Endothelial cell of umbilical vein (primary cell): ENCODE data around the gene STK16. TPM values are rescaled to one million over a fixed set of nuclear protein-coding genes. Genes with fewer than 3 reads are reported as not detected.

Source experiments
- BruUV-seq: library from RNA; stranded (reverse); fragments of 400-500 nt; replicated peaks from 2 replicates; lab custom pipeline; 2021; lab: Mats Ljungman, UMichigan
- CTCF ChIA-PET: fragments of 300-600, 350-600 bp; sonication (Branson Sonifier 250); formaldehyde crosslinking; loops from one replicate; lab custom pipeline; 2021; ENCODE audit warnings: antibody characterized with exemption, inconsistent platforms; lab: Charles Lee
- POLR2A ChIA-PET: fragments of 300-600, 350-600 bp; sonication (Branson Sonifier 250); formaldehyde crosslinking; loops from one replicate; lab custom pipeline; 2021; ENCODE audit warnings: antibody characterized with exemption, inconsistent platforms; lab: Charles Lee
- DNase-seq: peaks from one replicate; pipeline ENCODE4 v3.0.0-alpha.2; 2011; ENCODE audit warnings: low read depth, low spot score
- FAIRE-seq: peaks from 2 replicates; lab custom pipeline; 2011; peaks lifted over from hg19 to GRCh38; lab: Jason Lieb, UNC
- H2AFZ ChIP-seq: 2 replicates; pipeline ENCODE4 v1.6.0; 2012; ENCODE audit warnings: low read depth, low read length, control low read depth, inconsistent platforms
- H3K27ac ChIP-seq: 2 replicates; pipeline ENCODE4 v1.5.1; 2011; ENCODE audit warnings: low read depth, mild to moderate bottlenecking, control low read depth, low read length, moderate library complexity; ENCODE audit not compliant: insufficient read depth
- H3K27me3 ChIP-seq, 2 experiments: 2 replicates each; pipeline versions ENCODE4 v1.6.0 to v1.6.1; 2011; ENCODE audit warnings: low read length in 2 of 2, mixed read lengths in 1 of 2; ENCODE audit not compliant: control insufficient read depth in 2 of 2, insufficient read depth in 2 of 2
- H3K36me3 ChIP-seq, 2 experiments: 2 replicates in 1 of 2; 3 replicates in 1 of 2; pipeline ENCODE4 v1.5.1; 2011; ENCODE audit warnings: low read length in 2 of 2, mild to moderate bottlenecking in 1 of 2, moderate library complexity in 1 of 2; ENCODE audit not compliant: control insufficient read depth in 2 of 2, insufficient read depth in 2 of 2; ENCODE audit errors: extremely low read depth in 1 of 2
- H3K4me1 ChIP-seq: 3 replicates; pipeline ENCODE4 v1.5.1; 2011; ENCODE audit warnings: mild to moderate bottlenecking, low read length; ENCODE audit not compliant: control insufficient read depth, insufficient read depth; ENCODE audit errors: extremely low read depth
- H3K4me2 ChIP-seq: 2 replicates; pipeline ENCODE4 v1.6.1; 2011; ENCODE audit warnings: low read length, control low read depth, mixed read lengths; ENCODE audit not compliant: insufficient read depth
- H3K4me3 ChIP-seq, 3 experiments: fragments of 200-600 bp in 1 of 3; sonication (generic), shearing (Covaris generic) in 1 of 3; replicated peaks in 1 of 3; 2 replicates each; pipeline ENCODE4 v1.5.1; 2011 to 2016; ENCODE audit warnings: control low read depth in 3 of 3, low read length in 3 of 3, mild to moderate bottlenecking in 2 of 3, inconsistent platforms in 1 of 3, low read depth in 1 of 3, moderate library complexity in 1 of 3; ENCODE audit not compliant: insufficient read depth in 1 of 3
- H3K79me2 ChIP-seq: 2 replicates; pipeline ENCODE4 v1.6.0; 2012; ENCODE audit warnings: low read length, inconsistent platforms; ENCODE audit not compliant: control insufficient read depth, insufficient read depth
- H3K9ac ChIP-seq: replicated peaks from 2 replicates; pipeline ENCODE3; 2011; ENCODE audit warnings: low read length, control low read depth; ENCODE audit not compliant: insufficient read depth; ENCODE audit errors: extremely low read depth
- H3K9me1 ChIP-seq: replicated peaks from 3 replicates; pipeline ENCODE4 v1.6.0; 2011; ENCODE audit warnings: mild to moderate bottlenecking, low read length; ENCODE audit not compliant: control insufficient read depth, insufficient read depth; ENCODE audit errors: extremely low read depth
- H3K9me3 ChIP-seq: replicated peaks from 2 replicates; pipeline ENCODE4 v1.5.1; 2012; ENCODE audit warnings: low read length, inconsistent platforms; ENCODE audit not compliant: control insufficient read depth, insufficient read depth
- H4K20me1 ChIP-seq: replicated peaks from 2 replicates; pipeline ENCODE3; 2011; ENCODE audit warnings: mild to moderate bottlenecking, low read length; ENCODE audit not compliant: control insufficient read depth, insufficient read depth; ENCODE audit errors: extremely low read depth
- CTCF ChIP-seq, 2 donors: IDR thresholded peaks; 1 replicate in 1 of 2; 2 replicates in 1 of 2; pipeline ENCODE4 v1.5.1; 2011; ENCODE audit warnings: low read length in 2 of 2, mild to moderate bottlenecking in 2 of 2, moderate library complexity in 2 of 2, control low read depth in 1 of 2, inconsistent platforms in 1 of 2, low read depth in 1 of 2; ENCODE audit not compliant: insufficient read depth in 1 of 2; ENCODE audit errors: extremely low read depth in 1 of 2
- EZH2 ChIP-seq: IDR thresholded peaks from 2 replicates; pipeline ENCODE4 v1.6.1; 2012; ENCODE audit warnings: borderline replicate concordance, low read depth, mild to moderate bottlenecking, moderate library complexity, low read length, inconsistent platforms; ENCODE audit not compliant: severe bottlenecking
- FOS ChIP-seq: IDR thresholded peaks from 2 replicates; pipeline ENCODE4 v1.6.1; 2011; ENCODE audit warnings: mild to moderate bottlenecking, low read length, moderate library complexity, borderline replicate concordance; ENCODE audit not compliant: insufficient read depth
- GATA2 ChIP-seq: IDR thresholded peaks from 2 replicates; pipeline ENCODE4 v1.7.0; 2011; ENCODE audit warnings: low read depth, mild to moderate bottlenecking, moderate library complexity, mixed read lengths, low read length; ENCODE audit not compliant: insufficient read length, insufficient read depth
- JUN ChIP-seq: IDR thresholded peaks from 2 replicates; pipeline ENCODE4 v1.6.1; 2011; ENCODE audit warnings: borderline replicate concordance, low read depth; ENCODE audit not compliant: insufficient read length, insufficient read depth
- MAX ChIP-seq: IDR thresholded peaks from 2 replicates; pipeline ENCODE4 v1.6.1; 2011; ENCODE audit not compliant: insufficient read depth, insufficient read length
- MYC ChIP-seq: IDR thresholded peaks from one replicate; pipeline ENCODE4 v1.6.1; 2011; ENCODE audit warnings: mild to moderate bottlenecking, low read depth, low read length
- POLR2A ChIP-seq: IDR thresholded peaks from 2 replicates; pipeline ENCODE4 v1.6.1; 2012; ENCODE audit warnings: low read depth, mild to moderate bottlenecking, control low read depth, low read length
- POLR2AphosphoS5 ChIP-seq: IDR thresholded peaks from 2 replicates; pipeline ENCODE4 v1.6.1; 2012; ENCODE audit warnings: low read depth, mild to moderate bottlenecking, control low read depth, low read length, moderate library complexity; ENCODE audit not compliant: insufficient read depth
- dilution Hi-C: fragments of 300-500 bp; cut with MboI; formaldehyde crosslinking; loops from one replicate; pipeline ENCODE4 v1.15.0; 2019; ENCODE audit warnings: low sequenced_read_pairs; ENCODE audit not compliant: extremely low pct_ligation_motif_present
- intact Hi-C: fragments of 100-400 bp; cut with micrococcal nuclease; formaldehyde crosslinking; loops from one replicate; pipeline ENCODE4 v1.10.0; 2022
- polyA plus RNA-seq, 4 experiments: library from polyadenylated mRNA; depleted of rRNA in 3 of 4; stranded (reverse) in 3 of 4; unstranded in 1 of 4; fragments of >200 nt; gene quantifications; 2 replicates each; pipeline versions ENCODE4 v1.2.1 to v1.2.3, GENCODE V29; 2011 to 2012; ENCODE audit warnings: missing spikeins in 1 of 4
- total RNA-seq: library from RNA; stranded (reverse); gene quantifications from 2 replicates; pipeline ENCODE4 v1.2.3, GENCODE V29; 2021

The STK16 gene
- total and polyA plus RNA-seq, 2 donors (not counting 3 experiments of a cell fraction or from before 2014, with no cell fraction given) = 18.8 to 63.2 TPM

DNA sequence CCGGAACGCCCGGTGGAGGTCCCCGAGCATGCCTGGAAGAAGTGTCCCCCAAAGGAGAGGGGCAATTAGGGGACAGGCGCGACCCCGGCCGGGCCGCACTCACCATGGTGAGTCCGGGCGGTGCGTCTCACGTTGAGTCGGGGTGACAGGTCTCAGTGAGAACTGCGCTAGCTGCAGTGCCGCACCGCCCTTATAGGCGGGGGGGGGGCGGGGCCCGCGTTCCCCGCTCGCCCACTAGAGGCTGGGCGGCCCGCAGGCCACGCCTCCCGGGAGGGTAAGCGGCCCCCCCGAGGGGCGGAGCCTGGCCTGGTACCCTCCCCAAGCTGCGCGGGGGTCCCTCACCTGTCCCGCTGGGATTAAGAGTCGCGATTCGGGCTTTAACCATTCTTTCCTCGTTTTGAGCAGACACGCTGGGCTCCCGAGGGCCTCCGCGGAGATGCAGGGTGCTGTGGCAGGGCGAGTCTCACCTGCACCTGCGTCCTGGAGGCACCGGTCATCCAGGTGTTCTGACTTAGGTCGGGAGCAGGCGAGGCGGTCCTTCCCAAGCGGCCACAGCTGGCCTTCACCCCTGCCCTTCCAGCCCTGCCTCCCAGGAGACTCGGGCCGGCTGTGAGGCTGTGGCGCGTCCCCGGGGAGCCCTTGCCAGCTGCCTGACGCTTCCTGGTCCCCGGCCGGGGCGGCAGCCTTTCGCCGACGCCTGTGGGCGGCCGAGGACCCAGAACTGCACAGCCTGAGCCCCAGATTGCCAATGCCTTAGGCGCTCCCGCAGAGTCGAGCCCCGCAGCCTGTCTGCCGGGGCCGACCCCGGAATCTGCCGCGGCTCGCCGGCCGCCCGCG lies 8.7 kb downstream of the STK16 start, which contains the start of gene TUBA4A:
Gene TUBA4A, minus strand, starts transcription at position 166 of the 837 bp plus-strand sequence. Its CDS starts 60 bp downstream, at position 106.
- peak; percentile 70 for FAIRE-seq
- Histone ChIP-seq H3K27me3 (peaks cover 15 to 16% of the 10 kb centered on the region in 2 experiments), H3K9me3 (no peaks in the 10 kb centered on the region), H3K4me3 (peak within 1 kb of the TSS; percentile 32 to 53 (median 34)), H3K9me1 (no peaks in the 10 kb centered on the region), H3K4me1 (peaks cover 36% of the 10 kb centered on the region), H4K20me1 (no peaks in the 10 kb centered on the region), H3K36me3 (no peaks in the 10 kb centered on the region), H3K79me2 (no peaks in the 10 kb centered on the region), H3K4me2 (peak within 1 kb of the TSS; percentile 78), H3K27ac (no peak within 1 kb of the TSS), H3K9ac (peak within 1 kb of the TSS; percentile 21), H2AFZ (peak within 1 kb of the TSS; percentile 92)
- TF ChIP-seq POLR2A (no peak), GATA2 (no peak), POLR2AphosphoS5 (no peak), MAX (no peak), CTCF (IDR thresholded peaks at IDR 0.05; ENCODE audit: extremely low read depth in 1 of 2, insufficient read depth in 1 of 2, low read depth in 1 of 2, low read length in 2 of 2) (no peak), EZH2 (no peak), MYC (no peak), FOS (no peak), JUN (no peak)
- peak; percentile 67 for DNase-seq
- POLR2A ChIA-PET = interaction anchor here (1.3 kb wide), 1 partner anchor 9 kb away, joined by 5 read pairs; the partner anchor contains the start of genes GLB1L and STK16
- CTCF ChIA-PET = interaction anchor here (1.0 to 2.5 kb wide), 6 partner anchors 9 to 41 kb away, joined by 3 to 14 read pairs (median 4); partner anchors contain the start of genes DNAJB2, GLB1L and STK16
- intact Hi-C loops (loop anchor here (1.0 to 2.0 kb wide), 3 partner anchors 25 to 41 kb away; partner anchors contain the start of genes ABCB6 and DNAJB2), dilution Hi-C loops (no loop called here)
- BruUV-seq = no TSS peak
